HepG2 (cell line): ENCODE measurements around the gene P2RY6.

Experiments
- ARID2 ChIP-seq: sonication (generic); formaldehyde crosslinking; IDR thresholded peaks from 2 replicates; pipeline ENCODE4 v1.8.1; 2022; ENCODE audit warnings: mild to moderate bottlenecking, missing genetic modification reagents, borderline replicate concordance
- CAMTA2 ChIP-seq: sonication (generic); formaldehyde crosslinking; IDR thresholded peaks from 2 replicates; pipeline ENCODE4 v1.4.0; 2020; ENCODE audit warnings: mild to moderate bottlenecking, missing genetic modification reagents, borderline replicate concordance
- FOSL2 ChIP-seq: sonication (generic); formaldehyde crosslinking; IDR thresholded peaks from 2 replicates; pipeline ENCODE4 v1.4.0; 2020; ENCODE audit warnings: missing genetic modification reagents
- GABPB1 ChIP-seq: IDR thresholded peaks from 2 replicates; pipeline ENCODE4 v1.6.1; 2016; ENCODE audit warnings: mild to moderate bottlenecking, missing genetic modification reagents, moderate library complexity, missing compliant biosample characterization
- HNRNPH1 ChIP-seq: fragments of 200-400 bp; formaldehyde crosslinking; optimal IDR thresholded peaks from 2 replicates; pipeline ENCODE3; 2017; ENCODE audit warnings: mild to moderate bottlenecking, low read depth, low read length
- IRX3 ChIP-seq: sonication (generic); formaldehyde crosslinking; IDR thresholded peaks from 2 replicates; pipeline ENCODE4 v1.8.1; 2023; ENCODE audit warnings: mild to moderate bottlenecking, low read depth, missing genetic modification reagents, borderline replicate concordance
- NFE2L1 ChIP-seq: sonication (generic); formaldehyde crosslinking; IDR thresholded peaks from 2 replicates; pipeline ENCODE4 v1.4.0; 2020; ENCODE audit warnings: missing genetic modification reagents, mild to moderate bottlenecking, borderline replicate concordance
- PHF8 ChIP-seq: sonication (generic); formaldehyde crosslinking; IDR thresholded peaks from 2 replicates; pipeline ENCODE4 v1.5.0; 2020; ENCODE audit warnings: missing genetic modification reagents
- SMARCC2 ChIP-seq: fragments of 450-650 bp; IDR thresholded peaks from 2 replicates; pipeline ENCODE4 v1.6.1; 2017; ENCODE audit warnings: antibody characterized with exemption, mild to moderate bottlenecking
- ZNF383 ChIP-seq: sonication (generic); formaldehyde crosslinking; IDR thresholded peaks from 2 replicates; pipeline ENCODE4 v1.4.0; 2020; ENCODE audit warnings: missing genetic modification reagents, mild to moderate bottlenecking, borderline replicate concordance
- TF ChIP-seq, protein P1 (sequence below): sonication (generic); formaldehyde crosslinking; IDR thresholded peaks from 2 replicates; pipeline ENCODE4 v1.8.0; 2022; ENCODE audit warnings: missing genetic modification reagents, mild to moderate bottlenecking, moderate library complexity, borderline replicate concordance
- TF ChIP-seq, protein P2 (sequence below): sonication (generic); formaldehyde crosslinking; IDR thresholded peaks from 2 replicates; pipeline ENCODE4 v1.5.0; 2020; ENCODE audit warnings: mild to moderate bottlenecking, missing genetic modification reagents, moderate library complexity

DNA sequence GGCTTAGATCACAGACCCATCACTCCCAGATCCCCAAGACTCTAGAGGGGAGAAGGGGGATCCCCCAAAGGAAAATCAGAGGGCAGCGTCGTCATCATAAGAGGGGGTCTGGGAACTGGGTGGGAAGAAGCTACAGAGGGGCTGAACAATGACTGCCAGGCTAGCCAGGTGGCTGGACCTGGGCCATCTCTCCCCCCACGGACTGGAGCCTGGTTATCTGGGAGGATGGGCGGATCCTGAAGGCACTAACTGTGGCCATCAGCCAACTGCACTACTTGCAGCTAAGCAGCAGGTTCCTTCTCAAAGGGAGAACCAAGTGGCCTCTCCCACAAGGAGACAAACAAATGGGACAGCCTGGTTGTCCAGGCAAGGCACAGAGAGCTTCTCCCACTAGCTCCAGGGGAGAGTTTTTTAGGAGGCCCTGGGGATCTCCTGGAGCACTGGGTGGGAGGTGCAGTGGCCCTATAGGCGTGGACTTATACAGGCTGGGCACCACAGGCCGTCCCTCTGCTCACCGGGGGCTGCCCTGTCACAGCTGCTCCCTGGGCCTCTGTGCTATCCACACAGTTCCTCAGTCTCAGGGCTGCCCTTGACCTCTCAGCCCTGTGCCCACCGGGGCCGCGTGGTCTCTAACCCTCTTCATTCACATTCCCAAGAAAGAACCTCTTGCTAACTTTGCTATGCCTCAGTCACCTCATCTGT, 15.4 kb downstream of the P2RY6 start:
- no peak for TF ChIP-seq GABPB1 (CRISPR knock-in tag)
- TF ChIP-seq IRX3 (CRISPR knock-in tag): no peak
- TF ChIP-seq ZNF383 (CRISPR knock-in tag): no peak
- TF ChIP-seq FOSL2 (CRISPR knock-in tag): no peak
- no peak for TF ChIP-seq SMARCC2
- TF ChIP-seq, protein P1, sequence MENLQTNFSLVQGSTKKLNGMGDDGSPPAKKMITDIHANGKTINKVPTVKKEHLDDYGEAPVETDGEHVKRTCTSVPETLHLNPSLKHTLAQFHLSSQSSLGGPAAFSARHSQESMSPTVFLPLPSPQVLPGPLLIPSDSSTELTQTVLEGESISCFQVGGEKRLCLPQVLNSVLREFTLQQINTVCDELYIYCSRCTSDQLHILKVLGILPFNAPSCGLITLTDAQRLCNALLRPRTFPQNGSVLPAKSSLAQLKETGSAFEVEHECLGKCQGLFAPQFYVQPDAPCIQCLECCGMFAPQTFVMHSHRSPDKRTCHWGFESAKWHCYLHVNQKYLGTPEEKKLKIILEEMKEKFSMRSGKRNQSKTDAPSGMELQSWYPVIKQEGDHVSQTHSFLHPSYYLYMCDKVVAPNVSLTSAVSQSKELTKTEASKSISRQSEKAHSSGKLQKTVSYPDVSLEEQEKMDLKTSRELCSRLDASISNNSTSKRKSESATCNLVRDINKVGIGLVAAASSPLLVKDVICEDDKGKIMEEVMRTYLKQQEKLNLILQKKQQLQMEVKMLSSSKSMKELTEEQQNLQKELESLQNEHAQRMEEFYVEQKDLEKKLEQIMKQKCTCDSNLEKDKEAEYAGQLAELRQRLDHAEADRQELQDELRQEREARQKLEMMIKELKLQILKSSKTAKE (CRISPR knock-in tag): no peak
- no peak for TF ChIP-seq CAMTA2
- no peak for TF ChIP-seq PHF8
- no peak for TF ChIP-seq NFE2L1 (CRISPR knock-in tag)
- TF ChIP-seq, protein P2, sequence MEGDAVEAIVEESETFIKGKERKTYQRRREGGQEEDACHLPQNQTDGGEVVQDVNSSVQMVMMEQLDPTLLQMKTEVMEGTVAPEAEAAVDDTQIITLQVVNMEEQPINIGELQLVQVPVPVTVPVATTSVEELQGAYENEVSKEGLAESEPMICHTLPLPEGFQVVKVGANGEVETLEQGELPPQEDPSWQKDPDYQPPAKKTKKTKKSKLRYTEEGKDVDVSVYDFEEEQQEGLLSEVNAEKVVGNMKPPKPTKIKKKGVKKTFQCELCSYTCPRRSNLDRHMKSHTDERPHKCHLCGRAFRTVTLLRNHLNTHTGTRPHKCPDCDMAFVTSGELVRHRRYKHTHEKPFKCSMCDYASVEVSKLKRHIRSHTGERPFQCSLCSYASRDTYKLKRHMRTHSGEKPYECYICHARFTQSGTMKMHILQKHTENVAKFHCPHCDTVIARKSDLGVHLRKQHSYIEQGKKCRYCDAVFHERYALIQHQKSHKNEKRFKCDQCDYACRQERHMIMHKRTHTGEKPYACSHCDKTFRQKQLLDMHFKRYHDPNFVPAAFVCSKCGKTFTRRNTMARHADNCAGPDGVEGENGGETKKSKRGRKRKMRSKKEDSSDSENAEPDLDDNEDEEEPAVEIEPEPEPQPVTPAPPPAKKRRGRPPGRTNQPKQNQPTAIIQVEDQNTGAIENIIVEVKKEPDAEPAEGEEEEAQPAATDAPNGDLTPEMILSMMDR: no peak
- no peak for TF ChIP-seq ARID2 (CRISPR knock-in tag)
- TF ChIP-seq HNRNPH1: no peak
